SK-N-SH (cell line): Measurements from ENCODE around the gene PLEKHD1.

Experiments used
- CHD2 ChIP-seq: fragments of 150-350 bp; IDR thresholded peaks from 2 replicates; pipeline ENCODE4 v1.6.1; 2018; ENCODE audit warnings: low read length; ENCODE audit not compliant: partially characterized antibody
- GABPA ChIP-seq: IDR thresholded peaks from 2 replicates; pipeline ENCODE4 v1.4.0; 2012; ENCODE audit warnings: low read depth, mild to moderate bottlenecking
- GATA2 ChIP-seq: sonication (generic); formaldehyde crosslinking; IDR thresholded peaks from 2 replicates; pipeline ENCODE4 v1.5.0; 2020; ENCODE audit warnings: mild to moderate bottlenecking, missing genetic modification reagents
- TAF1 ChIP-seq: IDR thresholded peaks from 2 replicates; pipeline ENCODE4 v1.6.1; 2012; ENCODE audit warnings: low read depth, mild to moderate bottlenecking, low read length, moderate library complexity, borderline replicate concordance
- TF ChIP-seq, protein P1 (sequence below): fragments of 200-600 bp; sonication (generic); IDR thresholded peaks from 2 replicates; pipeline ENCODE4 v1.6.1; 2017; ENCODE audit warnings: antibody characterized with exemption, mild to moderate bottlenecking, moderate library complexity

DNA sequence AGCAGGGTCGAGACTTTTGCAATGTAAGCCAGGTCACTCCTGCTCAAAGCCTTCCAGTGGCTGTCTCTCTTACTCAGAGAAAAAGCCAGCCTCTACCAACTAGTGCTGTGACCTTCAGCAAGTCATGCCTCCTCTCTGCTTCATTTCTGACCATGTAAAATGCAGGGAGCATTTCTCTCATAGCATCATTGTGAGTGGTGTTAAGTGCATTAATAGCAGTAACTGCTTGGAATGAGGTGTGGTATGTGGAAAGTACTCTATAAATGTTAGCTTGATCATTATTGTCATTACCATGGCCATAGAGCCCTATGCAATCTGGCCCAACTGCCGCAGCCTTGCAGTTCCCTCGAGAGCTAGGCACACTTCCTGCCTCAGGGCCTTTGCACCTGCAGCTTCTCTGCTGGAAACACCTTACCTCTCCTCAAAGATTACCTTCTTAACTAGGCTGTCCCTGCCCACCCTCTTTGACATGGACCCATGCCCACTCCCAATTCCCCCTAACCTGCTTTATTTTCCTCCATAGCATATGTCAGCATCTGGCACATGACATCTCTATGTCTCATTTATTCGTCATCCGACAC is 10.9 kb downstream of the PLEKHD1 start:
- TF ChIP-seq CHD2 (no peak), GATA2 (CRISPR knock-in tag) (no peak), TAF1 (no peak), GABPA (no peak)
- TF ChIP-seq, protein P1, sequence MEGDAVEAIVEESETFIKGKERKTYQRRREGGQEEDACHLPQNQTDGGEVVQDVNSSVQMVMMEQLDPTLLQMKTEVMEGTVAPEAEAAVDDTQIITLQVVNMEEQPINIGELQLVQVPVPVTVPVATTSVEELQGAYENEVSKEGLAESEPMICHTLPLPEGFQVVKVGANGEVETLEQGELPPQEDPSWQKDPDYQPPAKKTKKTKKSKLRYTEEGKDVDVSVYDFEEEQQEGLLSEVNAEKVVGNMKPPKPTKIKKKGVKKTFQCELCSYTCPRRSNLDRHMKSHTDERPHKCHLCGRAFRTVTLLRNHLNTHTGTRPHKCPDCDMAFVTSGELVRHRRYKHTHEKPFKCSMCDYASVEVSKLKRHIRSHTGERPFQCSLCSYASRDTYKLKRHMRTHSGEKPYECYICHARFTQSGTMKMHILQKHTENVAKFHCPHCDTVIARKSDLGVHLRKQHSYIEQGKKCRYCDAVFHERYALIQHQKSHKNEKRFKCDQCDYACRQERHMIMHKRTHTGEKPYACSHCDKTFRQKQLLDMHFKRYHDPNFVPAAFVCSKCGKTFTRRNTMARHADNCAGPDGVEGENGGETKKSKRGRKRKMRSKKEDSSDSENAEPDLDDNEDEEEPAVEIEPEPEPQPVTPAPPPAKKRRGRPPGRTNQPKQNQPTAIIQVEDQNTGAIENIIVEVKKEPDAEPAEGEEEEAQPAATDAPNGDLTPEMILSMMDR: no peak
